Gastroesophageal sphincter (tissue), 3 donors: Measurements from ENCODE around the gene LRRC75A.
"Not testable (repeated sequence)": the region's sequence is repeated elsewhere in the genome, so short reads cannot be mapped to it uniquely, and the experiment has no call there.

Experiments
- CTCF ChIP-seq, 4 experiments: fragments of 200-600 bp in 2 of 4; fragments of 450-650 bp in 2 of 4; sonication (generic) in 1 of 4; IDR thresholded peaks; one replicate each; pipeline ENCODE4 v1.5.1; 2017 to 2019; ENCODE audit warnings: antibody characterized with exemption in 4 of 4, mild to moderate bottlenecking in 2 of 4, moderate library complexity in 2 of 4
- EP300 ChIP-seq: sonication (generic); formaldehyde crosslinking; IDR thresholded peaks from one replicate; pipeline ENCODE4 v1.6.1; 2017; ENCODE audit warnings: antibody characterized with exemption, mild to moderate bottlenecking
- POLR2A ChIP-seq, 2 donors: fragments of 450-650 bp; IDR thresholded peaks; one replicate each; pipeline ENCODE4 v1.6.1; 2017; ENCODE audit warnings: antibody characterized with exemption in 2 of 2, mild to moderate bottlenecking in 2 of 2, moderate library complexity in 1 of 2
- POLR2AphosphoS5 ChIP-seq: sonication (generic); formaldehyde crosslinking; IDR thresholded peaks from one replicate; pipeline ENCODE4 v1.6.1; 2017; ENCODE audit warnings: antibody characterized with exemption

- not testable (repeated sequence) for TF ChIP-seq EP300; POLR2A (IDR thresholded peaks at IDR 0.05); POLR2AphosphoS5; CTCF (IDR thresholded peaks at IDR 0.05)
Observed at GRCh38 chr17:16392491-16392890, 99.5 kb downstream of the LRRC75A start.
